Neural cell (in vitro differentiated cells): Measurements from ENCODE around the gene MIGA1.

Experiments used
- EP300 ChIP-seq: fragments of 450-650 bp; conservative IDR thresholded peaks from 2 replicates; pipeline ENCODE4 v1.6.1; 2014; ENCODE audit warnings: antibody characterized with exemption, mild to moderate bottlenecking, moderate library complexity; ENCODE audit not compliant: poor library complexity, severe bottlenecking
- EZH2 ChIP-seq: fragments of 200-600, 300-800 bp; shearing (Covaris generic), sonication (generic); IDR thresholded peaks from 2 replicates; pipeline ENCODE4 v1.6.1; 2014; ENCODE audit warnings: antibody characterized with exemption, low read length, borderline replicate concordance, mild to moderate bottlenecking; ENCODE audit not compliant: insufficient read depth, poor library complexity, severe bottlenecking
- POLR2AphosphoS5 ChIP-seq: IDR thresholded peaks from 2 replicates; pipeline ENCODE4 v1.6.1; 2012
- RAD21 ChIP-seq: fragments of 450-650 bp; conservative IDR thresholded peaks from 2 replicates; pipeline ENCODE4 v1.6.1; 2014; ENCODE audit warnings: antibody characterized with exemption, mild to moderate bottlenecking, moderate library complexity
- TF ChIP-seq, protein P1 (sequence below): fragments of 450-650 bp; IDR thresholded peaks from 2 replicates; pipeline ENCODE4 v1.5.1; 2014; ENCODE audit warnings: antibody characterized with exemption, mild to moderate bottlenecking, moderate library complexity; ENCODE audit not compliant: poor library complexity, severe bottlenecking

DNA sequence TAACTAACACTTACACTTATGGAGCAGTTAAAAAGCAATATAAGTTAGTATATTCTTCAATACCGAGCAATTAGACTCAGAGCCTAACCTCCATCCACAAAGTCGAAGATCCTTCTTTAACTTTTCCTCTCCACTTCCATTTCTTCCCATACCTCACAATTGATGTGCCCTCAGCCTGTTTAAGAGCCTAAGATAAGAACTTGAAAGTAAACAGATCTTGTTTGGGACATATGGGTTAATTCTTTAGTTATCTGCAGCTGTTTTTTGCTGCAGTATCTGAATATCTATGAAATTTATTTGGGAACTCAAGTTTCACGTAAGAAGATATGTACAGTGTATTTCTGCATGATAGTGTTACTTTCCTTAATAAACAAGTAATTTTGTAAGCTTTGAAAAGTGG, 51.5 kb downstream of the MIGA1 start:
- TF ChIP-seq RAD21: no peak
- TF ChIP-seq, protein P1, sequence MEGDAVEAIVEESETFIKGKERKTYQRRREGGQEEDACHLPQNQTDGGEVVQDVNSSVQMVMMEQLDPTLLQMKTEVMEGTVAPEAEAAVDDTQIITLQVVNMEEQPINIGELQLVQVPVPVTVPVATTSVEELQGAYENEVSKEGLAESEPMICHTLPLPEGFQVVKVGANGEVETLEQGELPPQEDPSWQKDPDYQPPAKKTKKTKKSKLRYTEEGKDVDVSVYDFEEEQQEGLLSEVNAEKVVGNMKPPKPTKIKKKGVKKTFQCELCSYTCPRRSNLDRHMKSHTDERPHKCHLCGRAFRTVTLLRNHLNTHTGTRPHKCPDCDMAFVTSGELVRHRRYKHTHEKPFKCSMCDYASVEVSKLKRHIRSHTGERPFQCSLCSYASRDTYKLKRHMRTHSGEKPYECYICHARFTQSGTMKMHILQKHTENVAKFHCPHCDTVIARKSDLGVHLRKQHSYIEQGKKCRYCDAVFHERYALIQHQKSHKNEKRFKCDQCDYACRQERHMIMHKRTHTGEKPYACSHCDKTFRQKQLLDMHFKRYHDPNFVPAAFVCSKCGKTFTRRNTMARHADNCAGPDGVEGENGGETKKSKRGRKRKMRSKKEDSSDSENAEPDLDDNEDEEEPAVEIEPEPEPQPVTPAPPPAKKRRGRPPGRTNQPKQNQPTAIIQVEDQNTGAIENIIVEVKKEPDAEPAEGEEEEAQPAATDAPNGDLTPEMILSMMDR: no peak
- TF ChIP-seq POLR2AphosphoS5: no peak
- no peak for TF ChIP-seq EP300
- TF ChIP-seq EZH2: no peak
